Body of pancreas (tissue), 4 donors: ENCODE data around the gene TTC3. TPM values are rescaled to one million over a fixed set of nuclear protein-coding genes. Genes with fewer than 3 reads are reported as not detected.

Source experiments
- ATAC-seq: fragments of 150-250 bp; one replicate; pipeline ENCODE4 v1.9.1; 2016
- DNase-seq, 4 donors: peaks; one replicate each; pipeline ENCODE4 v3.0.0-alpha.2; 2019
- H3K27ac ChIP-seq, 4 donors: fragments of 200-600 bp; sonication (generic); 1 replicate in 3 of 4; 2 replicates in 1 of 4; pipeline versions ENCODE4 v1.5.1 to v1.6.1; 2016 to 2019; ENCODE audit warnings: mild to moderate bottlenecking in 1 of 4, mixed read lengths in 1 of 4, moderate library complexity in 1 of 4
- H3K27me3 ChIP-seq, 2 donors: fragments of 200-600 bp; sonication (generic); one replicate each; pipeline ENCODE4 v1.6.0; 2016; ENCODE audit warnings: mild to moderate bottlenecking in 1 of 2
- H3K36me3 ChIP-seq, 2 donors: fragments of 200-600 bp; sonication (generic); replicated peaks in 1 of 2; 2 replicates each; pipeline ENCODE4 v1.5.1; 2016; ENCODE audit warnings: low read depth in 2 of 2; ENCODE audit not compliant: insufficient read depth in 1 of 2
- H3K4me1 ChIP-seq: fragments of 200-600 bp; sonication (generic); one replicate; pipeline ENCODE4 v1.6.0; 2016
- H3K4me3 ChIP-seq, 2 donors: fragments of 200-600 bp; sonication (generic); 1 replicate in 1 of 2; 2 replicates in 1 of 2; pipeline ENCODE4 v1.5.1; 2016 to 2019
- H3K9me3 ChIP-seq, 3 donors: fragments of 200-600 bp; sonication (generic); 1 replicate in 2 of 3; 2 replicates in 1 of 3; pipeline ENCODE4 v1.5.1; 2016
- POLR2A ChIP-seq, 3 donors: fragments of 450-650 bp; IDR thresholded peaks; one replicate each; pipeline ENCODE4 v1.6.1; 2016; ENCODE audit warnings: antibody characterized with exemption in 3 of 3, mild to moderate bottlenecking in 2 of 3
- WGBS, 2 donors: methylation state at CpG; one replicate each; pipeline ENCODE4 v1.1.5; 2017; 5-methylcytosine and 5-hydroxymethylcytosine counted together
- intact Hi-C: fragments of 100-400 bp; cut with DNase I; formaldehyde crosslinking; loops from one replicate; pipeline ENCODE4 v1.15.1; 2023
- total RNA-seq, 2 donors: library from RNA; depleted of rRNA; stranded (reverse); fragments of >200 nt; gene quantifications; one replicate each; pipeline ENCODE4 v1.1.0, GENCODE V29; 2016
- TF ChIP-seq, protein P1 (sequence below), 7 experiments: fragments of 450-650 bp in 4 of 7; fragments of 200-600 bp in 3 of 7; sonication (generic) in 3 of 7; IDR thresholded peaks; one replicate each; pipeline ENCODE4 v1.5.1; 2016 to 2019; ENCODE audit warnings: antibody characterized with exemption in 7 of 7

TTC3 gene
- total RNA-seq, 2 donors from 2014 or later: 99.9 to 246 TPM

DNA sequence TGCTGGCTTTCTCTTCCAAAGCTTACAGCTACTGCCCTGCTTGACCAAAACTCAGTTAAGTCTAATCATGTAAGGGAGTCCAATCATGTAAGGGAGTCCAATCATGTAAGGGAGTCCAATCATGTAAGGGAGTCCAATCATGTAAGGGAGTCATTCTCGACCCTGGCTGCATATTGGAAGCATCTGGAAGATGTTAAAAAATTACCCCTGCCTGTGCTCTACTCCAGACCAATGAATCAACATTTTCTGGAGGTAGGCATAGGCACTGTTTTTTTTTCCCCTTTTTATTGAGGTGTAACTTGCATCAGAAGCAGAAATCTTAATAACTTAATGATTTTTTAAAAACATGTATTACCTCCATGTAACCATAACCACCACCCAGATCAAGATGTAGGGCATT is 9.6 kb upstream of the TTC3 start:
- H3K4me1 ChIP-seq: no peaks in the 10 kb centered on the region
- TF ChIP-seq, protein P1, sequence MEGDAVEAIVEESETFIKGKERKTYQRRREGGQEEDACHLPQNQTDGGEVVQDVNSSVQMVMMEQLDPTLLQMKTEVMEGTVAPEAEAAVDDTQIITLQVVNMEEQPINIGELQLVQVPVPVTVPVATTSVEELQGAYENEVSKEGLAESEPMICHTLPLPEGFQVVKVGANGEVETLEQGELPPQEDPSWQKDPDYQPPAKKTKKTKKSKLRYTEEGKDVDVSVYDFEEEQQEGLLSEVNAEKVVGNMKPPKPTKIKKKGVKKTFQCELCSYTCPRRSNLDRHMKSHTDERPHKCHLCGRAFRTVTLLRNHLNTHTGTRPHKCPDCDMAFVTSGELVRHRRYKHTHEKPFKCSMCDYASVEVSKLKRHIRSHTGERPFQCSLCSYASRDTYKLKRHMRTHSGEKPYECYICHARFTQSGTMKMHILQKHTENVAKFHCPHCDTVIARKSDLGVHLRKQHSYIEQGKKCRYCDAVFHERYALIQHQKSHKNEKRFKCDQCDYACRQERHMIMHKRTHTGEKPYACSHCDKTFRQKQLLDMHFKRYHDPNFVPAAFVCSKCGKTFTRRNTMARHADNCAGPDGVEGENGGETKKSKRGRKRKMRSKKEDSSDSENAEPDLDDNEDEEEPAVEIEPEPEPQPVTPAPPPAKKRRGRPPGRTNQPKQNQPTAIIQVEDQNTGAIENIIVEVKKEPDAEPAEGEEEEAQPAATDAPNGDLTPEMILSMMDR (IDR thresholded peaks at IDR 0.05): no peak
- TF ChIP-seq POLR2A (IDR thresholded peaks at IDR 0.05): no peak
- no peak overlapping the region for H3K27ac ChIP-seq
- intact Hi-C loops: no loop called here
- H3K4me3 ChIP-seq: no peak overlapping the region
- 57 to 65% methylated on average over 1 of the region's 1 CpG for WGBS, 2 donors
- no peaks in the 10 kb centered on the region for H3K27me3 ChIP-seq
- H3K9me3 ChIP-seq: no peaks in the 10 kb centered on the region
- H3K36me3 ChIP-seq: no peaks in the 10 kb centered on the region
- no peak for ATAC-seq
- no peak for DNase-seq

DNA sequence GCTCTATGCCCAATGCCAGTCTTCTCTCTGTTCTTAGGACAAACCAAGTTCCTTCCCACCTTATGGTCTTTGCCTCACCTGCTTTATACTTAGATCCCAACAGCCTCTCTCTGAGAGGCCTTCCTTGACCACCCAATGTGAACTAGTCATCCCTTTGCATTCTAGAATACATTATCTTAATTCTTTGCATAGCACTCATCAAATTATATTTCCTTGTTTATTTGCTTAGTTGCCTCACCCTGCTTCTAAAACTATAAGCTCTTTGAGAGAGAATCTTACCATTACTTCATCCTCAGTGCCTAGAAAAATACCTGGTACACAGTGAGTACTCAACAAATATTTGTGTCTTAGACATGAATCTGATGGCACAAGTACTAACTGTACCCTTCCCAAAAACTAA is 8.2 kb upstream of the TTC3 start:
- Histone ChIP-seq H3K27ac (no peak overlapping the region), H3K36me3 (no peaks in the 10 kb centered on the region), H3K4me3 (no peak overlapping the region), H3K9me3 (no peaks in the 10 kb centered on the region), H3K4me1 (no peaks in the 10 kb centered on the region), H3K27me3 (no peaks in the 10 kb centered on the region)
- DNase-seq: no peak
- no peak for ATAC-seq
- no peak for TF ChIP-seq POLR2A (IDR thresholded peaks at IDR 0.05)
- TF ChIP-seq, protein P1 (IDR thresholded peaks at IDR 0.05): no peak
- intact Hi-C loops: no loop called here

GRCh38 chr21:37065561-37066177 is 7.4 kb upstream of the TTC3 start:
- Histone ChIP-seq H3K27ac (no peak overlapping the region), H3K27me3 (no peaks in the 10 kb centered on the region), H3K9me3 (no peaks in the 10 kb centered on the region), H3K4me1 (no peaks in the 10 kb centered on the region), H3K36me3 (no peaks in the 10 kb centered on the region), H3K4me3 (no peak overlapping the region)
- WGBS, 2 donors: 96 to 97% methylated on average over 9 of the region's 9 CpGs
- no peak for ATAC-seq
- no peak for DNase-seq
- TF ChIP-seq POLR2A (IDR thresholded peaks at IDR 0.05): no peak
- TF ChIP-seq, protein P1 (IDR thresholded peaks at IDR 0.05): no peak
- intact Hi-C loops: no loop called here

- Histone ChIP-seq H3K27ac (peak overlapping the region; percentile 74 to 100 (median 98)), H3K4me1 (peaks cover 22% of the 10 kb centered on the region), H3K4me3 (peak overlapping the region; percentile 23 to 46), H3K27me3 (no peaks in the 10 kb centered on the region), H3K36me3 (no peaks in the 10 kb centered on the region), H3K9me3 (no peaks in the 10 kb centered on the region)
- TF ChIP-seq POLR2A (IDR thresholded peaks at IDR 0.05): peak in 1 of 3 donors; percentile 47
- TF ChIP-seq, protein P1 (IDR thresholded peaks at IDR 0.05): no peak
- 18 to 19% methylated on average over 12 of the region's 12 CpGs for WGBS, 2 donors
- ATAC-seq (peak; percentile 14), DNase-seq (peak; percentile 55 to 74 (median 64))
- intact Hi-C loops: no loop called here
These were observed 1.3 kb upstream of the TTC3 start for GRCh38 chr21:37071561-37072273.
